UCSD-AML1 (cell line): ENCODE data around the gene FAM221A.
"Not testable (repeated sequence)": the region's sequence is repeated elsewhere in the genome, so short reads cannot be mapped to it uniquely, and the experiment has no call there.

Source experiments
- DNase-seq: peaks from one replicate; lab custom pipeline; 2025; ENCODE audit not compliant: unreplicated experiment; lab: John Stamatoyannopoulos, UW

FAM221A gene

DNA sequence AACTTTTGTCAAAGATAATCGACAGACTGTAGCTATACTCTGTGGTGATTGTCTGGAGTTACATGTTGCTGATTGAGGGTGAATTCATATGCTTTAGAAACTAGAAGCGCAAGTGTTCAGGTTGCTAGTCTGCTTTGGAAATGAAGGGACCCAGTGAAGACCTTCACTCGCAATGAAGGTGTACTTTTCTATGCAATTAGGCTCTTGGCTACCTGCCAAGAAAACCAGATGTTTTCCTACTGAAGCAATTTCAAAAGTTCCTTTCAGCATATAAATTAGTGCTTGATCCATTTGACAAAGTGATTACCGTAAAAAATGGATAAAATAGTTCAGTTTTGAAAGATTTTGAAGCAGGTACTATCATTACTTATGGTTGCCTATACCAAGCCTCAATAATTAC is 20.0 kb downstream of the FAM221A start:
- no peak for DNase-seq

DNA sequence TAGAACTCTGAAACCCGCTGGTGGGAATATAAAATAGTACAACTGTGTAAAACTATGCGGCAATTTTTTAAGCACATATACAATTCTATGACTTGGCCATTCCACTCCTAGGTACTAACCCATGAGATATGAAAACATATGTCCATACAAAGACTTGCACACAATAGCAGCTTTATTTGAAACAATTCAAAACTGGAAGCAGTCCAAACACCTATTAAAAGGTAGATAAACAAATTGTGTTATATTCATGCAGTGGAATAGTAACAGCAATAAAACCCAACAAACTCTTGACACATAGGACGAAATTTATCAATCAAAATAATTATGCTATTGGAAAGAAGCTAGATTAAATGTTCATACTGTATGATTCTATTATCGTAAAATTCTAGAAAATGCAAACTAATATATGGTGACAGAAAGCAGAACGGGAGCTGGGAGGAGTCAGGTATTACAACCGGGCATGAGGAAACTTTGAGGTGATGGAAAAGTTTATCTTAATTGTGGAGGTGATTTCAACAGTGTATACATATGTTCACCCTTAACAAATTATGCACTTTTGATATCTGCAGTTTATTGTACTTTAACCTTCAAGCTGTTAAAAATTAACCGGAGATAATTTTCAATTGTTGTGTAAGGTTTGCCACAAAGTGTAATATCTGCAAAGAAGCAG is 29.2 kb downstream of the FAM221A start:
- DNase-seq, result no peak

DNA sequence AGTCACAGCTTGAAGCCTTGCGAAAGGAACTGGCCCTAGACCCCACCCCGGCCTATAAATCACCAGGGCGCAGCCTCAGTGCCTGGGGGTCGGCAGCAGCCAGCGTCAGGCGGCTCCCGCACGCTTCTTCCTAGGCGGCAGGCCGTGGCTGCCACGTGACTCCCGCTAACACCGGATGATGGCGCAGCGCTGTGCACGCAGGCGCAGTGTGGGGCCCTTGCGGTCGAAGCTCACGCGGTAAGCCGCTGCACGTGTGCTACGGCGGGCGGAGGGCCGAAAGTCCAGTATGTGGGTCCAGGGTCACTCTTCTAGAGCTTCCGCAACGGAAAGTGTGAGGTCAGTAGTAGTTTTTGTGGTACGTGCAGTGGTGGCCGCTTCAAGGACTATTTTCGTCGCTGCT is 30.0 kb downstream of the FAM221A start, which contains the start of gene STK31:
TSS of gene STK31 (plus strand) at position 220 of the 400 bp plus-strand sequence. CDS start at position 287, 67 bp downstream.
- no peak for DNase-seq

DNA sequence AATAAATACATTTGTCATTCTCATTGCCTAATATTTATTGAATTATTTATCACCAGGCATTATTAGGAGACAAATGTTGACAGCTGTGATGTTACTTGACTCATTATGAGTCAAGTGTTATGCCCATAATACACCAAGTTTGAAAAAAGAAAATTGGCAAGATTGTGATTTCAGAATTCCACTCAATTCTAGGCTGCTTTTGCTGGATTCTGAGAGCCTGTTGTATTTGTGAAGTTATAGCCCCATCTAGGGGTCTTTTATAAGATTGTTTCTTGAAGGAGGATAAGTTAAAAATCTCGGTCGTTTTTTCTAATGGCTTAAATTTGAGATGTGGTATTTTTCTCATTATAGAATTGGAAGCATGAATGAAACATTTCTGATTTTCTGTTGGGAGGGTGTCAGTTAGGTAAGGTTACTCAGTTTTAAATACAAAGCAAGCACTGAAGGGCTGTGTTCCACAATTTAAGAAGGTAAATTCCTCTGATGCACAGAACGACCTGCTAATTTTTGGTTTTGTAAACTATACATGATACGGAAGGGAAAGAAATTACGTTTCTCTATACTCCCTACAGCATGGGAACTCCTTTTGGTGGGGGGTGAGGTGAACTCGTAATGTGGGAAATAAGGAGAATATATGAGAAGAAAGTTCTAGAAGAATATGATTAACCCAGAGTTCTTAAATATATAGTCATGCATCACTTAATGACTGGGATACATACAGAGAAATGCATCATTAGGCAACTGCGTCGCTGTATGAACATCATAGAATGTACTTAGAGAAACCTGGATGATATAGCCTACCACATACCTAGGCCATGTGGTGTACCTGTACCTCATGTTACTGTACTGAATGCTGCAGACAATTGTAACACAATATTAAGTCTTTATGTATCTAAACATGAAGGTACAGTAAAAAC is 32.6 kb downstream of the FAM221A start:
- DNase-seq, result no peak

DNA sequence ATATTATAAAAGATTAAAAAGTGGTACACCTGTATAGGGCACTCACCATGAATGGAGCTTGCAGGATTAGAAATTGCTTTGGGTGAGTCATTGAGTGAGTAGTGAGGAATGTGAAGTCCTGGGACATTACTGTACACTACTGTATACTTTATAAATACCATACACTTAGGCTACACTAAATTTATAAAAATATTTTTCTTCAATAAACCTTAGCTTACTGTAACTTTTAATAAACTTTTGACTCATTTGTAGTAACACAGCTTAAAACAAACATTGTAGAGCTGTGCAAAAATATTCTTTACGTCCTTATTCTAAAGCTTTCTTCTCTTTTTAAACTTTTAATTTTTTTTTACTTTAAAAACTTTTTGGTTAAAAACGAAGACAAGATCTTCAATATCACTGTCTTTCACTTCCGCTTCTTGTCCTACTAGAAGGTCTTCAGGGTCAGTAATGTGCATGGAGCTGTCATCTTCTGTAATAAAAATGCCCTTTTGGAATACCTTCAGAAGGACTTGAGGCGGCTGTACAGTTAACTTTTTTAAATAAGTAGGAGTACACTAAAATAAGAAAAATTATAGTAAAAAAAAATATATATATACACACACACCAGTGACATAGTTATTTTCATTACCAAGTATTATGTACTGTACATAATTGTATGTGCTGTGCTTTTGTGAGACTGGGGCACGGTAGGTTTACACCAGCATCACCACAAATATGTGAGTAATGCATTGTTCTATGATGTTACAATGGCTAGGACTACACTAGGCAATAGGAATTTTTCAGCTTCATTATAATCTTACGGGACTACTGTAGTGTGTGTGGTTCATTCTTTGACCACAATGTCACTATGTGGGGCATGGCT is 33.5 kb downstream of the FAM221A start:
- DNase-seq, result no peak

DNA sequence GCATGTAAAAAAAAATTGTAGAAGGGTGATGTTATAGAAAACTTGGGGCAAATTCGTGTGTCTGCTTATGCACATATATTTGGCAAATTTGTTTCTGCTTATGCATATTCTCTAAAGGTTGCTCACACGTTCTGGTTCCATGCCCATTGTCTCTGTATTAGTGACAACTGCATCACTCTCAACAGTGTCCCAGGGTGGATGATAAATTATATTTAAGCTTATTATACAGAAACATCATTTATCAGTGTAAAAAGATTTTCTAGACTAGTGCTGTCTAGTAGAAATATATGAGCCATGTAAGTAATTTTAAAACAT is 34.1 kb downstream of the FAM221A start:
- DNase-seq, result no peak

DNA sequence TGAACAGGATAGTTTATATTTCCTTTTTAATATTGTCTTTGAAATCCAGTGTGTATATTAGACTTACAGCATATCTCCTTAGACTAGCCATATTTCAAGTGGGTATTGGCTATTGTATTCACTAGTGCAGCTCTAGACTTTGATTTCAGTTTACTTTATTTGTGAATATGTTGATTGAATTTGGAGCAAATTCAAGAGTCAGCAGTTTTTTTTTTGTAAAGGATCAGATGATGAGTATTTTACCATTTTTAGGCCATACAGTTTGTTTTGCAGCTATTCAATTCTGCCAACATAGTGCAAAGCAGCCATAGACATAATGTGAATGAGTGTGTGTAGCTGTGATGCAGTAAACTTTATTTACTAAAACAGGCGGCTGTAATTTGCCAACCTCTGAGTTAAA is 34.6 kb downstream of the FAM221A start:
- no peak for DNase-seq

DNA sequence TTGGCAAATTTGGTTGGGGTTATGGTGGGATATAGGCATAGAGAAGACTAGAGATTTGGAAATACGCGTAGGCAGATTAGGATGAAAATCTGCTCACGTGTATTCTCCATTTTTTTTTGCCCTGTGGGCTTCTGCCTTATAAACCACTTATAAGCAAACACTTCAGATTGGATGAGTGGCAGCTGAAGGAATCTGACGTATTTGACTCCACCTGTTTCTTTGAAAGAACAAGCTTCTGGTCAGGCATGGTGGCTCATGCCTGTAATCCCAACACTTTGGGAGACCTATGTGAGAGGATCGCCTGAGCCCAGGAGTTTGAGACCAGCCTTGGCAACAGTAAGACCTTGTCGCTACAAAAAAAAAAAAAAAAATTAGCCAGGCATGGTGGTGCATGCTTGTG is 35.1 kb downstream of the FAM221A start:
- no peak for DNase-seq

DNA sequence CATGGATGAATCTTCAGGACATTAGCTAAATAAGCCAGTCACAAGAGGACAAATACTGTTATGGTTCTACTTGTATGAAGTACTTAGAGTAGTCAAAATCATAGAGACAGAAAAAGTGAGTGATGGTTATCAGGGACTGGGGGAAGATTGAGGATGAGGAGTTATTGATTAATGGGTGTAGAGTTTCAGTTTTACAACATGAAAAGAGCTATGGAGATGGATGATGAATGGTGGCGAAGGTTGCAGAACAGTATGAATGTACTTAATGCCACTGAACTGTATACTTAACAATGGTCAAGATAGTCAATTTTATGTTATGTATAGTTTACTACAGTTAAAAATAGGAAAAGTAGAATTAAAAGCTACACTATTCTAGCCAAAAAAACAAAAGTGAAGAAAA is 37.8 kb downstream of the FAM221A start:
- no peak for DNase-seq

DNA sequence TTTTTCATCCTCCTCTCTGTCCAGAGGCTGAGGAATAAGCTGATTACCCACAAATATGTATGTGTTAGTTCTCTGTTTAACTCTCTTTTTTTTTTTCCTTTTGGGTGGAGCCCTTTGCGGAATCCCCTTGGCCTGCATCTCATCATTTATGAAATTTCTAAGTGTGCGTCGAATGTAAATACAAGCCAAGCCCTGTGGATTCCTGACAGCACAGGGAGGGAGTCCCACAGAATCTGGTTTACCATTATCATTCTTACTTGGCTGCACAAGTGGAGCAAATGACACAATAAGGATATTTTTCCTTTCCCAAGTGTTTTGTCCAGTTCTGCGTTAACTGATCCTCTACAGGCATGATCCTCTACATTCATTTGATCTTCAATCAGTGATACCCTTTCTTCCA is 41.5 kb downstream of the FAM221A start:
- no peak for DNase-seq

DNA sequence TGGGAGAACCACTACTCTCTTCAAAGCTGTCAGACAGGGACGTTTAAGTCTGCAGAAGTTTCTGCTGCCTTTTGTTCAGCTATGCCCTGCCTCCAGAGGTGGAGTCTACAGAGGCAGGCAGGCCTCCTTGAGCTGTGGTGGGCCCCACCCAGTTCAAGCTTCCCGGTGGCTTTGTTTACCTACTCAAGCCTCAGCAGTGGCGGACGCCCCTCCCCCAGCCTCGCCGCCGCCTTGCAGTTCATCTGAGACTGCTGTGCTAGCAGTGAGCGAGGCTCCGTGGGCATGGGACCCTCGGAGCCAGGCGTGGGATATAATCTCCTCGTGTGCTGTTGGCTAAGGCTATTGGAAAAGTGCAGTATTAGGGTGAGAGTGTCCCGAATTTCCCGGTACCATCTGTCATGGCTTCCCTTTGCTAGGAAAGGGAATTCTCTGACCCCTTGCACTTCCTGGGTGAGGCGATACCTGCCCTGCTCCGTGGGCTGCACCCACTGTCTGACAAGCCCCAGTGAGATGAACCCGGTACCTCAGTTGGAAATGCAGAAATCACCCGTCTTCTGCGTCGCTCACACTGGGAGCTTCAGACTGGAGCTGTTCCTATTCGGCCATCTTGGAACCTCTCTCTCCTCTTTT is 42.7 kb downstream of the FAM221A start:
- not testable (repeated sequence) for DNase-seq

DNA sequence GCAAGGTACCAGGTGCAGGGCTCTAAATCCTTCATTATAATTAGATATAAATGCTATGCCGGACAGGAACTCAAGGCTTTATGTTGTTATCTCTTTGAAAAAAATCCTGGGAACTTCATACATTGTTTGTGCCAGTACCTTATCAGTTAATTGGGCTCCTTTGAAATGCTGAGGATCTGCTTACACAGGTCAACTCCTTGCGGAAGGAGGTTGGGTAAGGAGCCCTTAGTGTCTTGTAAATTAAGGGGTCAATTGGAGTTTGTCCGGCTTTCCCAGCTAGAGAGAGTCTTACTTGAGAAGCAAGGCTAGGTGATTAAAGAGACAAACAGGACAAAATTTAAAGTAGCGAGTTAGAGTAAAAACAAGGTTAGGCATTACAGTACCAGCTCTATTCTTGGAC is 44.1 kb downstream of the FAM221A start:
- not testable (repeated sequence) for DNase-seq

DNA sequence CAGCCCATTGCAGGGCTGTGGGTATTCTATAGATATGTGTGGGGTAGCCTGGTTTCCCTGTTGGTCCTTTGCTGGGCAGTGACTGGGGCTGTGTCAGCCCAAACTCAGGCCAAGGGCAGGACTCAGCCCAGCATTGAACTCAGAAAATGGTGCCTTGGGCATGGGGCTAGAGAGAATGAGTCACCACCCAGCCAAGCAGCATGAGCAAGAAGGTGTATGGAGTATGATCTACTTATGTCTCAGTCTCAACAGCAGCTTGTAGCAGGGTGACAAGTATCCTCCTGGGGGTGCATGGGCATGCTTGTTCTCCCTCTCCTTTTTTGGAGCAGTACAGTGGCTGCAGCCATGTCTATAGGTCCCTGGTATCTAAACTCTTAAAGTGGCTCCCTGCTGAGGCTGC is 62.1 kb downstream of the FAM221A start:
- no peak for DNase-seq

DNA sequence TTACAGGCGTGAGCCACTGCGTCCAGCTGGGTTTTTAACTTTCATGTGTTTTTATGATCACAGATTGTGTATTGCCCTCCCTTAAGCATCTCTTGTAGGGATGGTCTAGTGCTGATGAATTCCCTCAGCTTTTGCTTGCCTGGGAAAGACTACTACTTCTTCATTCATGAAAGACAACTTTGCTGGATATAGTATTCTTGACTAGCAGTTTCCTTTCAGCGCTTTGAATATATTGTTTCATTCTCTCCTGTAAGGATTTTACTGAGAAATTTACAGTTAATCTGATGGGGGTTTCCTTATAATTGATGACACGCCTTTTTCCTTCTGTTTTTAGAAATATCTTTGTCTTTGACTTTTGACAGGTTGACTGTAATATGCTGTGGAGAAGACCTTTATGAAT is 63.2 kb downstream of the FAM221A start:
- no peak for DNase-seq

DNA sequence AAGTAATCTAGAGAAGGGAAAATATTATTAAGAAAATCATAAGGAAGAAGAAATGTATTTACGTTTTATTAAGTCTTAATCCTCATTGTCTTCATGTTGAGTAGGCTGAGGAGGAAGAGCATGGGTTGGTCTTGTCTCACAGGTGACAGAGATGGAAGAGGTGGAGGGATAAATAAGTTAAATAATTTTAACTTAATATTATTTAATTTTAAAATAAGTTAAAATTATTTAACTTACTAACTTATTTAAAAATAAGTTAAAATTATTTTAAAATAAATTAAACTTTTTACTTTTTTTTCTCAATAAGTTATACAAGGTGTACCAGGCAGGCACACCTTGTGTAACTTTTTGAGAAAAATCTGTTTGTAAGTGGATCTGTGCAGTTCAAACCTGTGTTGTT is 66.6 kb downstream of the FAM221A start:
- DNase-seq, result no peak

DNA sequence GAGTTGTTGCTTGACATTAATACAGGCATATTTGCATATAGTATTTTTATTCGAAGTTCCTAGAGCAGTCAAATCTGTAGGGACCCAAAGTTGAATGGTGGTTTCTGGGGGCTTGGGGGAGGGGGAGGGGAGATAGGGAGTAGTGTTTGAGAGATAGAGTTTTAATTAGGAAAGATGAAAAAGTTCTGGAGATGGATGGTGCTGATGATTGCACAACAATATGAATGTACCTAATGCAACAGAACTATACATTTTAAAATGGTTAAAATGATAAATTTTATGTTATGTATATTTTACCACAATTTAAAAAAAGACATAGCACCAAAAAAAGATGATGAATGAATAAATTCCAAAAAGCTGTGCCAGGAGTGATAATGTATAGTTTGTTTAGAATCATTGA is 71.9 kb downstream of the FAM221A start:
- no peak for DNase-seq
